Naive thymus-derived CD4-positive, alpha-beta T cell (primary cell): Measurements from ENCODE around the gene DENND4C. TPM values are rescaled to one million over a fixed set of nuclear protein-coding genes. Genes with fewer than 3 reads are reported as not detected.

Experiments used
- ATAC-seq: fragments of 150-1000 bp; cut with Tn5 transposase; 2 replicates; pipeline ENCODE4 v1.10.0; 2021; ENCODE audit warnings: mild to moderate bottlenecking, moderate library complexity
- CTCF ChIA-PET: fragments of 350-600 bp; sonication (Branson Sonifier 250); formaldehyde crosslinking; loops from one replicate; lab custom pipeline; 2021; ENCODE audit warnings: antibody characterized with exemption; lab: Charles Lee
- POLR2A ChIA-PET: fragments of 350-600 bp; sonication (Branson Sonifier 250); formaldehyde crosslinking; loops from one replicate; lab custom pipeline; 2021; ENCODE audit warnings: antibody characterized with exemption, inconsistent platforms; lab: Charles Lee
- DNase-seq, 9 donors: peaks; one replicate each; pipeline versions ENCODE4 v3.0.0 to v3.0.0-alpha.2; 2020 to 2022; ENCODE audit warnings: mixed read lengths in 1 of 9
- H3K27ac ChIP-seq: one replicate; pipeline ENCODE4 v1.7.0; 2013; ENCODE audit warnings: mild to moderate bottlenecking, low read depth, low read length, moderate library complexity
- H3K27me3 ChIP-seq, 2 donors: one replicate each; pipeline ENCODE4 v1.7.0; 2013; ENCODE audit warnings: low read length in 2 of 2, mild to moderate bottlenecking in 2 of 2, moderate library complexity in 2 of 2; ENCODE audit not compliant: control insufficient read depth in 2 of 2, insufficient read depth in 2 of 2
- H3K36me3 ChIP-seq, 3 experiments: 1 replicate in 2 of 3; 2 replicates in 1 of 3; pipeline ENCODE4 v1.7.0; 2013; ENCODE audit warnings: low read length in 3 of 3, mild to moderate bottlenecking in 3 of 3, moderate library complexity in 1 of 3; ENCODE audit not compliant: insufficient read depth in 3 of 3, control insufficient read depth in 2 of 3
- H3K4me1 ChIP-seq, 2 donors: one replicate each; pipeline ENCODE4 v1.7.0; 2013; ENCODE audit warnings: low read length in 2 of 2, mild to moderate bottlenecking in 2 of 2, moderate library complexity in 1 of 2; ENCODE audit not compliant: control insufficient read depth in 2 of 2, insufficient read depth in 2 of 2
- H3K4me3 ChIP-seq: 2 replicates; pipeline ENCODE4 v1.7.0; 2013; ENCODE audit warnings: mild to moderate bottlenecking, low read length
- H3K9me3 ChIP-seq, 3 experiments: 1 replicate in 2 of 3; 2 replicates in 1 of 3; pipeline ENCODE4 v1.7.0; 2013; ENCODE audit warnings: low read length in 3 of 3; ENCODE audit not compliant: control insufficient read depth in 2 of 3
- H3K27ac Mint-ChIP-seq, 9 donors: one replicate each; pipeline ENCODE4 v1.8.0; 2020 to 2022; ENCODE audit warnings: mixed read lengths in 9 of 9, mild to moderate bottlenecking in 8 of 9, moderate library complexity in 5 of 9, inconsistent platforms in 2 of 9
- H3K27me3 Mint-ChIP-seq, 5 donors: one replicate each; pipeline ENCODE4 v1.8.0; 2021 to 2022; ENCODE audit warnings: mixed read lengths in 5 of 5, mild to moderate bottlenecking in 1 of 5
- H3K36me3 Mint-ChIP-seq, 5 donors: one replicate each; pipeline ENCODE4 v1.8.0; 2020 to 2022; ENCODE audit warnings: mixed read lengths in 5 of 5, mild to moderate bottlenecking in 3 of 5, inconsistent platforms in 1 of 5
- H3K4me1 Mint-ChIP-seq, 7 donors: one replicate each; pipeline ENCODE4 v1.8.0; 2020 to 2022; ENCODE audit warnings: mixed read lengths in 7 of 7, mild to moderate bottlenecking in 3 of 7, inconsistent platforms in 1 of 7
- H3K4me3 Mint-ChIP-seq, 10 donors: one replicate each; pipeline ENCODE4 v1.8.0; 2020 to 2022; ENCODE audit warnings: mild to moderate bottlenecking in 10 of 10, mixed read lengths in 10 of 10, moderate library complexity in 6 of 10, inconsistent platforms in 2 of 10
- H3K9me3 Mint-ChIP-seq, 11 donors: one replicate each; pipeline ENCODE4 v1.8.0; 2020 to 2022; ENCODE audit warnings: mixed read lengths in 11 of 11, mild to moderate bottlenecking in 4 of 11, inconsistent platforms in 1 of 11, moderate library complexity in 1 of 11
- intact Hi-C, 2 donors: fragments of 100-400 bp; cut with micrococcal nuclease; formaldehyde crosslinking; loops; one replicate each; pipeline ENCODE4 v1.15.1; 2023
- polyA plus RNA-seq, 2 donors: library from polyadenylated mRNA; unstranded; fragments of 300-500 nt; fragmentation: Illumina TruSeq; gene quantifications; one replicate each; pipeline ENCODE4 v1.2.3, GENCODE V29; 2021
- total RNA-seq, 6 experiments: library from RNA in 5 of 6; stranded (reverse) in 5 of 6; gene quantifications; 1 replicate in 5 of 6; 2 replicates in 1 of 6; pipeline ENCODE4 v1.2.3 and lab custom pipeline; 2021 to 2026

Gene DENND4C
- total and polyA plus RNA-seq, 7 experiments from 2014 or later, result 34.7 to 77.5 (median 46.9) TPM

DNA sequence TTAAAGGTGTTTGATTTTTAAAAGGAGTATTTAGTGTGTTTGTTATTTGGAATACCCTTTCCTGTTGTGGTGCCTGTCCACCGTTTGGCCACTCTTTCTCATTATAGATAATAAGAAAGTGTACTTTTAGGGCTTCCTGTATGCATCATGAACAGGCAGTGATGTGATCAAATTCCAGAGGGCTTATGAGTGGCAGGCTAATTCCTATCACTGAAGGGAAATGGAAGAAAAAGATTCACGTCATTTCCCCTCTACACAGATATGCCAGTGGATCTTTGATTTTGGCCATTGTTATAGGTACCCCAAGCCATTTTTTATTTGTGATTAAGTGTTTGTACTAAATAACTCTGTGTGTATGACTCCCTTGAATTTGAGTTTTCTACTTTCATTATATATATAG, 112.5 kb downstream of the DENND4C start:
- no peaks in the 10 kb centered on the region for H3K27me3 Mint-ChIP-seq
- Histone ChIP-seq H3K9me3 (no peaks in the 10 kb centered on the region), H3K4me1 (no peaks in the 10 kb centered on the region), H3K36me3 (peaks cover 0 to 36% (median 8%) of the 10 kb centered on the region in 3 experiments), H3K27me3 (no peaks in the 10 kb centered on the region), H3K4me3 (no peak overlapping the region), H3K27ac (no peak overlapping the region)
- H3K9me3 Mint-ChIP-seq, result no peaks in the 10 kb centered on the region
- ChIA-PET CTCF (no interaction called here), POLR2A (no interaction called here)
- intact Hi-C loops, result no loop called here
- ATAC-seq (no peak), DNase-seq (no peak)
- H3K36me3 Mint-ChIP-seq, result peaks cover 0 to 38% (median 10%) of the 10 kb centered on the region in 5 donors
- no peak overlapping the region for H3K4me3 Mint-ChIP-seq
- no peak overlapping the region for H3K27ac Mint-ChIP-seq
- H3K4me1 Mint-ChIP-seq, result no peaks in the 10 kb centered on the region

DNA sequence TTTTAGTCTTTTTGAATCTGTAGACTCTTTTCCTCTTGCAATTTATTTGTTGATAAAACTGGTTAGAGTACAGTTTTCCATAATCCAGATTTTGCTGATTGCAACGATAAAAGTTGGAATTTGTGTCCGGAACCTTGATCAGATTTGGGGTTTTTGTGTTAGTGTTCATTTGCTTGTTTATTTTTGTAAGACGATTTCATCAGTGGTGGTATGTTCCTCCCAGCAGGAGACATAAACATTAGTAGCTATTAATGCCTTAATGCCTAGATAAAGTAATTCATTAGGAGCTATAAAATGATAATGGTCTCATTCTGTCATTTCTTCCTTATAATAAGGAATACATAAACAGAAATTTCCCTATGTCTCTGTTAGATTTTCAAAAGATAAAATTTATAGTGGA, 128.2 kb downstream of the DENND4C start:
- Histone ChIP-seq H3K27ac (no peak overlapping the region), H3K36me3 (peaks cover 12 to 57% (median 27%) of the 10 kb centered on the region in 3 experiments), H3K4me3 (no peak overlapping the region), H3K4me1 (no peaks in the 10 kb centered on the region), H3K27me3 (no peaks in the 10 kb centered on the region), H3K9me3 (no peaks in the 10 kb centered on the region)
- no peak overlapping the region for H3K4me3 Mint-ChIP-seq
- ATAC-seq, result no peak
- H3K27ac Mint-ChIP-seq, result peak overlapping the region in 2 of 9 donors; percentile 7 to 59
- H3K27me3 Mint-ChIP-seq, result no peaks in the 10 kb centered on the region
- H3K4me1 Mint-ChIP-seq, result no peaks in the 10 kb centered on the region
- peaks cover 0 to 20% (median 16%) of the 10 kb centered on the region in 5 donors for H3K36me3 Mint-ChIP-seq
- ChIA-PET CTCF (interaction anchor here (1.2 kb wide), 1 partner anchor 106 kb away, joined by 6 read pairs; no protein-coding TSS in a partner anchor), POLR2A (no interaction called here)
- H3K9me3 Mint-ChIP-seq, result no peaks in the 10 kb centered on the region
- DNase-seq, result no peak
- intact Hi-C loops, result no loop called here

DNA sequence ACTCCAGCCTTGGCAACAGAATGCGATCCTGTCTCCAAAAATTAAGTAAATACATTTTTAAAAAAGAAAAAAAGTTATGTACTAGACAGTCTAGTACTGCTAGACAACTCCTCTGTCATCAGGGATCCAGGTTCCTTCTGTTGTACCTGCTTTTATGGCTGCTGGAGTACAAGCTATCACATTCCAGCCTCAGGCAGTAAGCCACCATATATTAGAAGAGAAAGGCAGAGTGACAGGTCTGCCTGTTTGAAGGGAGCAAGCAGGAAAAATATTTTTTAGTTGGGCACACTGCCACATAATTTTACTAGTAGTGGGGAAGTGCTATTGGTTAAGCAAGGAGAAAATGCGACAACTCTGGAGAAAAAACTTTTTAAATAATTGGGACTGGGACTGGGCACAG, 138.6 kb downstream of the DENND4C start:
- Mint-ChIP-seq H3K27me3 (no peaks in the 10 kb centered on the region), H3K27ac (peak overlapping the region in 4 of 9 donors; percentile 43 to 81 (median 56)), H3K4me3 (no peak overlapping the region), H3K9me3 (no peaks in the 10 kb centered on the region), H3K4me1 (peaks cover 0 to 4% (median 0%) of the 10 kb centered on the region in 7 donors), H3K36me3 (peaks cover 0 to 29% (median 9%) of the 10 kb centered on the region in 5 donors)
- H3K4me1 ChIP-seq, result no peaks in the 10 kb centered on the region
- no peak for DNase-seq
- CTCF ChIA-PET, result no interaction called here
- no peaks in the 10 kb centered on the region for H3K9me3 ChIP-seq
- intact Hi-C loops, result no loop called here
- H3K27me3 ChIP-seq, result no peaks in the 10 kb centered on the region
- peaks cover 0 to 49% (median 4%) of the 10 kb centered on the region in 3 experiments for H3K36me3 ChIP-seq
- POLR2A ChIA-PET, result interaction anchor here (4.1 kb wide), 1 partner anchor 11 kb away, joined by 20 read pairs; the partner anchor contains the start of gene RPS6
- ATAC-seq, result no peak
- no peak overlapping the region for H3K4me3 ChIP-seq
- no peak overlapping the region for H3K27ac ChIP-seq

DNA sequence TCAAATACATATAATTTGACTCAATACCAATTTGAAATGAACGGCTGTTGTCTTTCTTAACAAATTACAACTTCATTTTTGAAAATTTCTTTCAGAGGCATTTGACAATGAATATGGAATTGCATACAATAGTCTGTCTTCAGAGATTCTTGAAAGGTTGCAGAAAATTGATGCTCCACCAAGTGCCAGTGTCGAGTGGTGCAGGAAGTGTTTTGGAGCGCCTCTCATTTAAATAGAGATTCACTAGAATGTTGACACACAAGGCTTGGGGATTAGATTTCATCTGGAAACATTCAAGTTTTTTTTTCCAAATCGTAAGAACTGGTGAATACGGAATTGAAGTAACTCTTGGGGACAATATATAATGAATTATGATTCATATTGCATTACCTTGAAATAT, 141.4 kb downstream of the DENND4C start:
- Mint-ChIP-seq H3K27me3 (no peaks in the 10 kb centered on the region), H3K27ac (peak overlapping the region in 2 of 9 donors; percentile 17 to 43), H3K4me1 (peaks cover 0 to 16% (median 1%) of the 10 kb centered on the region in 7 donors), H3K4me3 (no peak overlapping the region), H3K9me3 (no peaks in the 10 kb centered on the region), H3K36me3 (peaks cover 7 to 26% (median 10%) of the 10 kb centered on the region in 5 donors)
- H3K27me3 ChIP-seq, result no peaks in the 10 kb centered on the region
- H3K4me3 ChIP-seq, result no peak overlapping the region
- H3K4me1 ChIP-seq, result no peaks in the 10 kb centered on the region
- peaks cover 6 to 64% (median 18%) of the 10 kb centered on the region in 3 experiments for H3K36me3 ChIP-seq
- DNase-seq (no peak), ATAC-seq (no peak)
- no peak overlapping the region for H3K27ac ChIP-seq
- H3K9me3 ChIP-seq, result no peaks in the 10 kb centered on the region
- ChIA-PET POLR2A (interaction anchor here (4.1 kb wide), 1 partner anchor 8 kb away, joined by 20 read pairs; the partner anchor contains the start of gene RPS6), CTCF (interaction anchor here (0.6 kb wide), 1 partner anchor 20 kb away, joined by 3 read pairs; no protein-coding TSS in a partner anchor)
- intact Hi-C loops, result loop anchor here in 1 of 2 donors (5.0 kb wide), 1 partner anchor 35 kb away; the partner anchor contains the start of gene ACER2

GRCh38 chr9:19372567-19372966, 142.1 kb downstream of the DENND4C start:
- no peaks in the 10 kb centered on the region for H3K9me3 ChIP-seq
- DNase-seq, result no peak
- H3K36me3 Mint-ChIP-seq, result peaks cover 7 to 32% (median 10%) of the 10 kb centered on the region in 5 donors
- H3K36me3 ChIP-seq, result peaks cover 10 to 68% (median 24%) of the 10 kb centered on the region in 3 experiments
- H3K27ac Mint-ChIP-seq, result peak overlapping the region in 2 of 9 donors; percentile 17 to 44
- no peak for ATAC-seq
- POLR2A ChIA-PET, result no interaction called here
- H3K27me3 Mint-ChIP-seq, result no peaks in the 10 kb centered on the region
- no peak overlapping the region for H3K27ac ChIP-seq
- no peak overlapping the region for H3K4me3 Mint-ChIP-seq
- no peaks in the 10 kb centered on the region for H3K9me3 Mint-ChIP-seq
- H3K27me3 ChIP-seq, result no peaks in the 10 kb centered on the region
- no peak overlapping the region for H3K4me3 ChIP-seq
- peaks cover 2 to 22% (median 7%) of the 10 kb centered on the region in 7 donors for H3K4me1 Mint-ChIP-seq
- H3K4me1 ChIP-seq, result peaks cover under 1 to 5% of the 10 kb centered on the region in 2 donors
- intact Hi-C loops, result loop anchor here in 1 of 2 donors (5.0 kb wide), 1 partner anchor 35 kb away; the partner anchor contains the start of gene ACER2
- CTCF ChIA-PET, result interaction anchor here (0.6 to 0.7 kb wide), 2 partner anchors 84 to 587 kb away, joined by 3 to 6 read pairs; no protein-coding TSS in a partner anchor

- Histone ChIP-seq H3K27me3 (no peaks in the 10 kb centered on the region), H3K4me1 (peaks cover 8 to 15% of the 10 kb centered on the region in 2 donors), H3K36me3 (peaks cover 17 to 73% (median 29%) of the 10 kb centered on the region in 3 experiments), H3K9me3 (no peaks in the 10 kb centered on the region), H3K4me3 (no peak overlapping the region), H3K27ac (no peak overlapping the region)
- Mint-ChIP-seq H3K4me3 (no peak overlapping the region), H3K27me3 (no peaks in the 10 kb centered on the region), H3K4me1 (peaks cover 12 to 31% (median 17%) of the 10 kb centered on the region in 7 donors), H3K9me3 (no peaks in the 10 kb centered on the region), H3K27ac (peak overlapping the region in 2 of 9 donors; percentile 17 to 34), H3K36me3 (peaks cover 7 to 37% (median 16%) of the 10 kb centered on the region in 5 donors)
- DNase-seq (no peak), ATAC-seq (no peak)
- intact Hi-C loops, result loop anchor here in 1 of 2 donors (5.0 kb wide), 1 partner anchor 34 kb away; the partner anchor contains the start of gene ACER2
- POLR2A ChIA-PET, result no interaction called here
- CTCF ChIA-PET, result interaction anchor here (0.7 kb wide), 1 partner anchor 588 kb away, joined by 3 read pairs; no protein-coding TSS in a partner anchor
Observed at GRCh38 chr9:19373527-19373926, 143.0 kb downstream of the DENND4C start.
